ENCODE measurements around the gene WRAP53.

WRAP53 gene

DNA sequence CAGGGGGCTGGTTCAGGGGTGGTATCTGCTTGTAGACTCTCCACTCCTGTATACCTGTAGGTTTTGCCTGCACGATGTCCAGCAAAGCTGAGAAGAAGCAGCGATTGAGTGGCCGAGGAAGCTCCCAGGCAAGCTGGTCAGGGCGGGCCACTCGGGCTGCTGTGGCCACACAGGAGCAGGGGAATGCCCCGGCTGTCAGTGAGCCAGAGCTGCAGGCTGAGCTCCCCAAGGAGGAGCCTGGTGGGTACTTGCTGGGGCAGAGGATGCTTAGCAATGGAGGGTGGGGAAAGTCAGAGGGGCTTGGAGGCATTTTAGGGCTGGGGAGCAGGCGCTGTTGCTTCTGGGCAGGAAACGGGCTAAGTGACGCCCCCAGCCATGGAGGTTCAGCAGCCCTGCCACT lies 31.4 kb downstream of the WRAP53 start:
- TF ChIP-seq, protein P1, sequence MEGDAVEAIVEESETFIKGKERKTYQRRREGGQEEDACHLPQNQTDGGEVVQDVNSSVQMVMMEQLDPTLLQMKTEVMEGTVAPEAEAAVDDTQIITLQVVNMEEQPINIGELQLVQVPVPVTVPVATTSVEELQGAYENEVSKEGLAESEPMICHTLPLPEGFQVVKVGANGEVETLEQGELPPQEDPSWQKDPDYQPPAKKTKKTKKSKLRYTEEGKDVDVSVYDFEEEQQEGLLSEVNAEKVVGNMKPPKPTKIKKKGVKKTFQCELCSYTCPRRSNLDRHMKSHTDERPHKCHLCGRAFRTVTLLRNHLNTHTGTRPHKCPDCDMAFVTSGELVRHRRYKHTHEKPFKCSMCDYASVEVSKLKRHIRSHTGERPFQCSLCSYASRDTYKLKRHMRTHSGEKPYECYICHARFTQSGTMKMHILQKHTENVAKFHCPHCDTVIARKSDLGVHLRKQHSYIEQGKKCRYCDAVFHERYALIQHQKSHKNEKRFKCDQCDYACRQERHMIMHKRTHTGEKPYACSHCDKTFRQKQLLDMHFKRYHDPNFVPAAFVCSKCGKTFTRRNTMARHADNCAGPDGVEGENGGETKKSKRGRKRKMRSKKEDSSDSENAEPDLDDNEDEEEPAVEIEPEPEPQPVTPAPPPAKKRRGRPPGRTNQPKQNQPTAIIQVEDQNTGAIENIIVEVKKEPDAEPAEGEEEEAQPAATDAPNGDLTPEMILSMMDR (conservative IDR thresholded peaks at IDR 0.05), result no peak
- no peak overlapping the region for H3K27ac ChIP-seq

DNA sequence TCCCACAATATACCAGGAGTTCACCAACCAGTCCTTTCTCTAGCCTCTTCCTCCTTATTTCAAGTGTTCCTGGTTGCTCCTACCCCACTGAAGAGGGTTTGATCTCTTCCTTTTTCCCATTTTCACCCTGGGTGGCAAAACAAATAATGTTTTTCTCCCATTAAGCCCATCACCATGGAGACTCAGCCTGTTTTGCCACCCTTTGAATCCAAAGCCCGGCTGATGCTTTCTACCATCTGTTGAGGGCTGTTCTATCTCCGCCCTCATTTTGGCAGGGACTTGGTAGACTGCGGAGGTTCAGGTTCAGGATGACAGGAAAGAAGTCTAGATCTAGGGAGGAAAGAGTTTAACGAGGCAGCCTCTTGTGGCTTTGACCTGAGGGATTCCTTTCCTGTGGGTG lies 31.8 kb downstream of the WRAP53 start:
- TF ChIP-seq, protein P1 (conservative IDR thresholded peaks at IDR 0.05), result no peak
- no peak overlapping the region for H3K27ac ChIP-seq

DNA sequence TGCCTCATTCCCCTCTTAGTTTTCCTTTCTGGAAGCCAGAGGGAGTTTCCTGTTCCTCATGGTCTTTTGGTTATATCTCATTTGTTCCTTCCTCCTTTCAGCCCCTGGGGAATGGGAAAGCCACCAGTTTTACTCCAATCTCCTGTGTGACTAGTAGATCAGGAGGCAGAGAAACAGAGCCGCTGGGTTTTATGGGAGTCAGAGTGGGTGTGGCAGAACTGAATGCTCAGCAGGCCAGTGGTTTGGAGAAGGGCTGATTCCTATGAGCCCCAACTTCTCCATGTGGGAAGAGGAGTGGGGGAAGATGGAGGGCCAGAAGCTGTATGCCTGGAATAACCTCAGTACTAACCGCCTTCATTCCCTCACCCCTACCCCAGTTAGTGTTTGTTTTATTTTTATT lies 33.3 kb downstream of the WRAP53 start:
- no peak overlapping the region for H3K27ac ChIP-seq
- TF ChIP-seq, protein P1 (conservative IDR thresholded peaks at IDR 0.05), result no peak

DNA sequence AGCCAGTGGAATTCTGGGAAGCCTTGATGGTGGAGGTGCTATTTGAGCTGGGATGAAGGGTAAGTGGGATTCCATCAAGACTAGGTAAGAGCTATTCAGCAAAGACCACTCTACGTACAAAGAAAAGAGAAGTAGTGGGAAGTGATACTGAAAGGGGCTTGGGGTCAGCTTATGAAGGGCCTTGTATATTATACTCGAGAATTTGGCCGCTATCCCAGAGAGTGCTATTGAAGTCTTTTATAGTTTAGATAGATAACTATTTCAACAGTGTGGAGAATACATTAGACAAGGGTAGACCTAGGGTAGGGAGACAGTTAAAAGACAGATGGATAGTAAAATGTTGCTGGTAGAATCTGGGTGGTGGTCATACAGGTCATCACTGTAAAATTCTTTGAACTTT lies 39.6 kb downstream of the WRAP53 start:
- no peak overlapping the region for H3K27ac ChIP-seq
- TF ChIP-seq, protein P1 (conservative IDR thresholded peaks at IDR 0.05), result no peak

DNA sequence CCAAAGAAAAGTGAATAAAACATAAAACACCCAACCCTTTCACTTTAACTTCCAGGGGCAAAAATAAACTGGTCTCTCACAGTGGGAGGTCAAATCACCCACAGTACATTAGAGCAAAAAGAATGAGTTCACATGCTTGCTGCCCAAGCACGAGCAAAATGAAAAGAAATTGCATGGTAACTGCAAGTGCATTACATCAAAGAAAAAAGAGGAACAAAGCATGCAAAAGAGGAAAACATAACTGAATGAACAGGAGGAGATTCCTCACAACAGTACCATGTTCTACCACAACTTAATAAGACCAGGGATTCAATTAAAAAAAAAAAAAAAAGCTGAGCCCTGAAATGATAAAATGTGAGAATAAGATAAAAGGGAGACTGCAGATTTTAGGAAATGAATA lies 41.5 kb downstream of the WRAP53 start:
- TF ChIP-seq, protein P1 (conservative IDR thresholded peaks at IDR 0.05), result no peak
- H3K27ac ChIP-seq, result no peak overlapping the region

DNA sequence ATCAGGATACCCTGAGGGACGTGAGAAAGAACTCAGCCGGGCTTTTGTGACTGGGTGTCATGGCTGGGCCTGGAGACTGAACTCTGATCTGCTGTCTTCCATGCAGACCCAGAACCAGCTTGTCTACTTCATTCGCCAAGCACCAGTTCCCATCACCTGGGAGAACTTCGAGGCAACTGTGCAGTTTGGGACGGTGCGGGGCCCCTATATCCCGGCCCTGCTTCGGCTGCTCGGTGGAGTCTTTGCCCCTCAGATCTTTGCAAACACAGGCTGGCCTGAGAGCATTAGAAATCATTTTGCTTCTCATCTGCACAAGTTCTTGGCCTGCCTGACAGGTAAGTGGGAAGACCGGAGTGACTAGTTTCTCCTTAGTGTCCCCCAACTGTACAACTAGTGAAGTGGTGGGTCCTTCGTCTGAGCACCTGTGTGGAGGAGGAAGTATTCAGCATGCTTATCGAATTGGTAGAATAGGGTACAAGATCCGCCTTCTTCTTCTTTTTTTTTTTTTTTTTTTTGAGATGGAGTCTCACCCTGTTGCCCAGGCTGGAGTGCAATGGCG lies 44.8 kb downstream of the WRAP53 start:
- H3K27ac ChIP-seq, result no peak overlapping the region
- TF ChIP-seq, protein P1 (conservative IDR thresholded peaks at IDR 0.05), result no peak

DNA sequence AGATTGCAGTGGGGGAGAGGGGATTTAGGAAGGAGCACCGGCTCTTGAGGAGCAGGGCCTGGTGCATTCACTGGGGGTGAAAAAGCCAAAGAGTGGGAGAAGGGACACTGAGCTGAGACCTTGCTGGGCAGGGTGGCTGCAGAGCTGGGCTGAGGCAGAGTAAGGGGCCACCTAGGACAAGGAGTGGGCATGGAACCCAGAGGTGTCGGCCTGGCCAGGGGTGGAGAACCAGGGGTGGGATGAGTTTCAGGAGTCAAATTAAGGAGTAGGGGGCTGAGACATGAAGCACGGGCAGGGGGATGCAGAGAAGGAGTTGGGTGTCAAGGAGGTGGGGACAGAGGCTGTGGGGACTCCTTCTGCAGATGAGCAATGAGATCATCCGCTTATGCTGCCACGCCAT lies 49.3 kb downstream of the WRAP53 start:
- H3K27ac ChIP-seq, result no peak overlapping the region
- TF ChIP-seq, protein P1 (conservative IDR thresholded peaks at IDR 0.05), result no peak
